HEK293T (cell line): Measurements from ENCODE around the gene NACA.

Experiments used
- ARNT ChIP-seq: fragments of 450-650 bp; IDR thresholded peaks from 2 replicates; pipeline ENCODE4 v1.6.1; 2017; ENCODE audit warnings: mild to moderate bottlenecking
- BHLHE40 ChIP-seq: fragments of 450-650 bp; IDR thresholded peaks from 2 replicates; pipeline ENCODE4 v1.6.1; 2016; ENCODE audit warnings: mild to moderate bottlenecking, moderate library complexity, borderline replicate concordance
- FOXA1 ChIP-seq: fragments of 450-650 bp; IDR thresholded peaks from 2 replicates; pipeline ENCODE4 v1.6.1; 2016; ENCODE audit warnings: mild to moderate bottlenecking
- FOXK2 ChIP-seq: fragments of 450-650 bp; IDR thresholded peaks from 2 replicates; pipeline ENCODE4 v1.6.1; 2016; ENCODE audit warnings: mild to moderate bottlenecking
- HDGF ChIP-seq: fragments of 450-650 bp; IDR thresholded peaks from 2 replicates; pipeline ENCODE4 v1.6.1; 2017; ENCODE audit warnings: antibody characterized with exemption, borderline replicate concordance
- NFRKB ChIP-seq: fragments of 450-650 bp; IDR thresholded peaks from 2 replicates; pipeline ENCODE4 v1.6.1; 2016; ENCODE audit warnings: mild to moderate bottlenecking, moderate library complexity
- PKNOX1 ChIP-seq: fragments of 450-650 bp; IDR thresholded peaks from 2 replicates; pipeline ENCODE4 v1.6.1; 2016
- SP1 ChIP-seq: fragments of 450-650 bp; IDR thresholded peaks from 2 replicates; pipeline ENCODE4 v1.6.1; 2017
- SUZ12 ChIP-seq: fragments of 450-650 bp; IDR thresholded peaks from 2 replicates; pipeline ENCODE4 v1.6.1; 2016; ENCODE audit warnings: mild to moderate bottlenecking
- TARDBP ChIP-seq: fragments of 450-650 bp; IDR thresholded peaks from 2 replicates; pipeline ENCODE4 v1.6.1; 2016
- ZNF384 ChIP-seq: fragments of 450-650 bp; IDR thresholded peaks from 2 replicates; pipeline ENCODE4 v1.6.1; 2016

- TF ChIP-seq HDGF, result no peak
- TF ChIP-seq TARDBP, result no peak
- TF ChIP-seq ZNF384, result no peak; the same call in 1 of the 2 replicates
- no peak for TF ChIP-seq SUZ12
- no peak for TF ChIP-seq NFRKB
- no peak for TF ChIP-seq BHLHE40
- TF ChIP-seq SP1, result no peak
- TF ChIP-seq FOXK2, result no peak
- TF ChIP-seq FOXA1, result no peak
- TF ChIP-seq ARNT, result no peak
- TF ChIP-seq PKNOX1, result peak; percentile 69; the same call in 1 of the 2 replicates
These were observed 40.2 kb downstream of the NACA start for GRCh38 chr12:56684745-56685359.
